Gastrocnemius medialis (tissue), 4 donors: ENCODE results near the gene TPSD1. TPM values are rescaled to one million over a fixed set of nuclear protein-coding genes. Genes with fewer than 3 reads are reported as not detected.

ENCODE experiments used
- ATAC-seq, 2 donors: fragments of 150-250 bp; one replicate each; pipeline ENCODE4 v1.9.1; 2016
- DNase-seq, 2 donors: peaks; one replicate each; pipeline ENCODE4 v3.0.0-alpha.2; 2019
- H3K27ac ChIP-seq, 4 donors: fragments of 200-600 bp; sonication (generic); 1 replicate in 1 of 4; 2 replicates in 3 of 4; pipeline ENCODE4 v1.5.1; 2016 to 2018; ENCODE audit warnings: mild to moderate bottlenecking in 2 of 4, moderate library complexity in 1 of 4
- H3K27me3 ChIP-seq, 3 donors: fragments of 200-600 bp; sonication (generic) in 2 of 3; 1 replicate in 1 of 3; 2 replicates in 2 of 3; pipeline versions ENCODE4 v1.5.1 to v1.6.0; 2016 to 2019; ENCODE audit warnings: mild to moderate bottlenecking in 1 of 3, moderate library complexity in 1 of 3
- H3K36me3 ChIP-seq, 2 donors: fragments of 200-600 bp; sonication (generic) in 1 of 2; one replicate each; pipeline ENCODE4 v1.5.1; 2017 to 2018
- H3K4me1 ChIP-seq, 2 donors: fragments of 200-600 bp; sonication (generic) in 1 of 2; one replicate each; pipeline ENCODE4 v1.5.1; 2016 to 2017; ENCODE audit warnings: mild to moderate bottlenecking in 2 of 2
- H3K4me3 ChIP-seq, 4 donors: fragments of 200-600 bp; sonication (generic) in 3 of 4; 1 replicate in 1 of 4; 2 replicates in 3 of 4; pipeline ENCODE4 v1.5.1; 2016 to 2019; ENCODE audit warnings: mild to moderate bottlenecking in 2 of 4
- H3K9me3 ChIP-seq, 3 donors: fragments of 200-600 bp; sonication (generic) in 2 of 3; 1 replicate in 1 of 3; 2 replicates in 2 of 3; pipeline ENCODE4 v1.5.1; 2016 to 2019
- CTCF ChIP-seq, 5 experiments: fragments of 450-650 bp in 3 of 5; fragments of 200-600 bp in 2 of 5; sonication (generic) in 2 of 5; IDR thresholded peaks in 4 of 5; conservative IDR thresholded peaks in 1 of 5; 1 replicate in 4 of 5; 2 replicates in 1 of 5; pipeline ENCODE4 v1.5.1; 2016 to 2019; ENCODE audit warnings: antibody characterized with exemption in 5 of 5, mild to moderate bottlenecking in 3 of 5, moderate library complexity in 3 of 5
- POLR2A ChIP-seq, 2 donors: fragments of 450-650 bp; IDR thresholded peaks; one replicate each; pipeline ENCODE4 v1.6.1; 2017; ENCODE audit warnings: antibody characterized with exemption in 2 of 2, mild to moderate bottlenecking in 2 of 2, moderate library complexity in 2 of 2
- in situ Hi-C, 4 donors: fragments of 200-750 bp; cut with MboI; loops; one replicate each; pipeline versions ENCODE4 v1.15.0 to v1.8.0; 2017; ENCODE audit warnings: low sequenced_read_pairs in 4 of 4
- intact Hi-C: fragments of 100-400 bp; cut with DNase I; formaldehyde crosslinking; loops from one replicate; pipeline ENCODE4 v1.15.1; 2023; ENCODE audit warnings: low total_unique reads
- total RNA-seq, 4 donors: library from RNA; depleted of rRNA; stranded (reverse); fragments of >200 nt; gene quantifications; one replicate each; pipeline versions ENCODE4 v1.1.0 to v1.2.3, GENCODE V29; 2016

TPSD1 gene
- total RNA-seq, 4 donors from 2014 or later: 2.5 TPM; not detected in 3

- intact Hi-C loops: no loop called here
- H3K4me1 ChIP-seq: no peaks in the 10 kb centered on the region
- TF ChIP-seq CTCF (IDR thresholded peaks at IDR 0.05 in 4 of 5, conservative IDR thresholded peaks at IDR 0.05 in 1 of 5): no peak
- no peak for TF ChIP-seq POLR2A (IDR thresholded peaks at IDR 0.05)
- H3K27me3 ChIP-seq: peaks cover 34 to 56% (median 45%) of the 10 kb centered on the region in 3 donors
- ATAC-seq (no peak), DNase-seq (no peak)
- H3K36me3 ChIP-seq: no peaks in the 10 kb centered on the region
- no peaks in the 10 kb centered on the region for H3K9me3 ChIP-seq
- no peak overlapping the region for H3K4me3 ChIP-seq
- in situ Hi-C loops: no loop called here
- H3K27ac ChIP-seq: no peak overlapping the region
Measured at GRCh38 chr16:1260101-1260680, 4.3 kb downstream of the TPSD1 start.

GRCh38 chr16:1261131-1261892 is 5.4 kb downstream of the TPSD1 start:
- in situ Hi-C loops: no loop called here

DNA sequence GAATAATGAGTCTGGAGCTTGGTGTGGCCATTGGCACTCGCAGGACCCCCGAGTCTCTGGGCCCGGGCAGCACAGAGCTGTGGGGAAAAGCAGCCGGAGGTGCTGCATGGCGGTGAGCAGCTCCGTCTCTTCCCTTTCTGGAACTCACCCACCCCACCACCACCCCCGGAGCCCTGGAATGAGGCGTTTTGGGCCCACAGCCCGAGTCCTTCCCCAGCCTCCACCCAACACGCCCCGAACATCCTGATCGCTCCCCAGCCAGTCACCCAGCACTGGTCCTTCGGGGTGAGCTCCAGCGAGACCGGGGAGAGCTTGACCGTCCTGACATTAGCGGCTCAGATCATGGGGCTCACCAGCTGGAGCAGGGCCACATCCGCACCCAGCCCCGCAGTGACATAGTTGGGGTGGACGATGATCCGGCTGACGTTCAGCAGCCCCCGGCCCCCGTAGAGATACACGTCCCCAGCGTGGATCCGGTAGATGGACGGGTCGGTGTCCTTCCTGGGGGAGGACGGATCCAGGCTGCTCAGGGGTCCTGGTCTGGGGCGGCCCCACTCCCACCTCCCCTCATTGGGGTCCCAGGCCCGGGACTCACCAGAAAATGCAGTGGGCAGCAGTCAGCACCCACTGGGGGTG is 6.5 kb downstream of the TPSD1 start:
- Histone ChIP-seq H3K9me3 (no peaks in the 10 kb centered on the region), H3K27ac (no peak overlapping the region), H3K4me3 (no peak overlapping the region), H3K27me3 (peaks cover 34 to 47% (median 45%) of the 10 kb centered on the region in 3 donors), H3K36me3 (no peaks in the 10 kb centered on the region), H3K4me1 (no peaks in the 10 kb centered on the region)
- intact Hi-C loops: no loop called here
- in situ Hi-C loops: no loop called here
- DNase-seq: no peak
- ATAC-seq: no peak
- no peak for TF ChIP-seq POLR2A (IDR thresholded peaks at IDR 0.05)
- TF ChIP-seq CTCF (IDR thresholded peaks at IDR 0.05 in 4 of 5, conservative IDR thresholded peaks at IDR 0.05 in 1 of 5): no peak

More at GRCh38 chr16:1261131-1261892, 5.4 kb downstream of the TPSD1 start:
- intact Hi-C loops: no loop called here
- H3K27ac ChIP-seq: no peak overlapping the region
- DNase-seq (no peak), ATAC-seq (no peak)
- H3K9me3 ChIP-seq: no peaks in the 10 kb centered on the region
- TF ChIP-seq CTCF (IDR thresholded peaks at IDR 0.05 in 4 of 5, conservative IDR thresholded peaks at IDR 0.05 in 1 of 5) (no peak), POLR2A (IDR thresholded peaks at IDR 0.05) (no peak)
- no peaks in the 10 kb centered on the region for H3K4me1 ChIP-seq
- peaks cover 34 to 55% (median 45%) of the 10 kb centered on the region in 3 donors for H3K27me3 ChIP-seq
- H3K36me3 ChIP-seq: no peaks in the 10 kb centered on the region
- no peak overlapping the region for H3K4me3 ChIP-seq

DNA sequence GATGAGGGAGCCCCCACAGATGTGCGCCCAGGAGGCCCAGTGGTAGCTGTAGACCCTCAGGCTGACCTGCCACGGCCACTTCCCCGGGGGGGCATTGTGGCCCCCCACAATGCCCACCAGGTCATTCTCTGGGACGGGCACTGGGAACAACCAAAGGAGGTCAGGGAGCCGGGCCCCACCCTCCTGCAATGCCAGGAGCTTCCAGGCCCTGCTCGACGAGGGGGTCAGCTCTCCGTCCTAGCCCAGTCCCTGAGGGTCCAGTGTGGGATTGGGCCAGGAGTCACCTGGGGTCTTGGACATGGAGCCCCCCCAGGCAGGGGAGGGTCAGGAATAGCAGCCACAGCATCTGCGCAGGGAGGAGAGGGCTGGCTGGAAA is 7.0 kb downstream of the TPSD1 start:
- intact Hi-C loops (no loop called here), in situ Hi-C loops (no loop called here)
- Histone ChIP-seq H3K9me3 (no peaks in the 10 kb centered on the region), H3K4me1 (no peaks in the 10 kb centered on the region), H3K36me3 (no peaks in the 10 kb centered on the region), H3K4me3 (no peak overlapping the region), H3K27me3 (peaks cover 34 to 47% (median 45%) of the 10 kb centered on the region in 3 donors), H3K27ac (no peak overlapping the region)
- TF ChIP-seq POLR2A (IDR thresholded peaks at IDR 0.05): no peak
- TF ChIP-seq CTCF (IDR thresholded peaks at IDR 0.05 in 4 of 5, conservative IDR thresholded peaks at IDR 0.05 in 1 of 5): no peak
- no peak for ATAC-seq
- no peak for DNase-seq
